ENCODE measurements around the gene KRT80.

KRT80 gene

DNA sequence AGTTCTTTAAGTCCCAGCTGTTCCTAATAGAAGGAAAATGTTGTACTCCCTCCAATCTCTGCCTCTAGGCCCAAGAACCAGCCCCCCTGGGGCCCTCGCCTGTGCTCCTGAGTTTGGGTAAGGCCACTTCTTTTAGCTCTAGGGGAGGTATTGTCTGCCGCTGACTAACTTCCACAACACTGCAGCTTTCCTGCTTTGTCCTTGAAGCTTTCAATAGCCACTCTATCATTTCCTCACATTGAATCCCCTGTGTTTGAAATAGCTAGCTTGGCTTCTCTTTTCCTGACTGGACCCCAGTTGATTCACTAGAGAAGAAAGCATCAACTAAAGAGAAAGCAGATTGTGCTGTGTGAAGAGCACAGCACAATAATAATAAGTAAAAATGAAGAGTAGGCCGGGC is 28.8 kb downstream of the KRT80 start:
- no peak for DNase-seq (ENCODE audit: low spot score)
- in situ Hi-C loops (cut with MboI; ENCODE audit: low pct_unique_long_range_greater_than_20kb, low sequenced_read_pairs, unreplicated experiment): no loop called here
- TF ChIP-seq, protein P1, sequence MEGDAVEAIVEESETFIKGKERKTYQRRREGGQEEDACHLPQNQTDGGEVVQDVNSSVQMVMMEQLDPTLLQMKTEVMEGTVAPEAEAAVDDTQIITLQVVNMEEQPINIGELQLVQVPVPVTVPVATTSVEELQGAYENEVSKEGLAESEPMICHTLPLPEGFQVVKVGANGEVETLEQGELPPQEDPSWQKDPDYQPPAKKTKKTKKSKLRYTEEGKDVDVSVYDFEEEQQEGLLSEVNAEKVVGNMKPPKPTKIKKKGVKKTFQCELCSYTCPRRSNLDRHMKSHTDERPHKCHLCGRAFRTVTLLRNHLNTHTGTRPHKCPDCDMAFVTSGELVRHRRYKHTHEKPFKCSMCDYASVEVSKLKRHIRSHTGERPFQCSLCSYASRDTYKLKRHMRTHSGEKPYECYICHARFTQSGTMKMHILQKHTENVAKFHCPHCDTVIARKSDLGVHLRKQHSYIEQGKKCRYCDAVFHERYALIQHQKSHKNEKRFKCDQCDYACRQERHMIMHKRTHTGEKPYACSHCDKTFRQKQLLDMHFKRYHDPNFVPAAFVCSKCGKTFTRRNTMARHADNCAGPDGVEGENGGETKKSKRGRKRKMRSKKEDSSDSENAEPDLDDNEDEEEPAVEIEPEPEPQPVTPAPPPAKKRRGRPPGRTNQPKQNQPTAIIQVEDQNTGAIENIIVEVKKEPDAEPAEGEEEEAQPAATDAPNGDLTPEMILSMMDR (IDR thresholded peaks at IDR 0.05; ENCODE audit: extremely low read depth, insufficient read depth, missing control alignments): no peak

DNA sequence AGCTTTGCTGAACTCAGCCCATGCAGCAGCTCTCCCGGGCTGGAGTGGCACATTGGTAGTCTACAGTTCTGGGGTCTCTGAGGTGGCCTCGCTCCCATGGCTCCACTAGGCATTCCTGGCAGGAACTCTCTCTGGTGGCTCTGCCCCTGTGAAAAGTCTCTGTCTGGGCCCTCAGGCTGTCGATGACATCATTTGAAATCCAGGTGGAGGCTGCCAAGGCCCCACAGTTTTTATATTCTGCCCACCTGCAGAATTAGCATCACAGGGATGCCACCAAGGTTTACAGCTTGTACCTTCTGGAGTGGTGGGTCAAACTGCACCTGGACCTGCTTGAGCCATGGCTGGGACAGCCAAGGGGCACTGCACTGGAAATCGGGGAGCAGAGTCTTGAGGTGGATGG is 31.6 kb downstream of the KRT80 start:
- DNase-seq (ENCODE audit: low spot score): no peak
- in situ Hi-C loops (cut with MboI; ENCODE audit: low pct_unique_long_range_greater_than_20kb, low sequenced_read_pairs, unreplicated experiment): no loop called here
- TF ChIP-seq, protein P1 (IDR thresholded peaks at IDR 0.05; ENCODE audit: extremely low read depth, insufficient read depth, missing control alignments): no peak

DNA sequence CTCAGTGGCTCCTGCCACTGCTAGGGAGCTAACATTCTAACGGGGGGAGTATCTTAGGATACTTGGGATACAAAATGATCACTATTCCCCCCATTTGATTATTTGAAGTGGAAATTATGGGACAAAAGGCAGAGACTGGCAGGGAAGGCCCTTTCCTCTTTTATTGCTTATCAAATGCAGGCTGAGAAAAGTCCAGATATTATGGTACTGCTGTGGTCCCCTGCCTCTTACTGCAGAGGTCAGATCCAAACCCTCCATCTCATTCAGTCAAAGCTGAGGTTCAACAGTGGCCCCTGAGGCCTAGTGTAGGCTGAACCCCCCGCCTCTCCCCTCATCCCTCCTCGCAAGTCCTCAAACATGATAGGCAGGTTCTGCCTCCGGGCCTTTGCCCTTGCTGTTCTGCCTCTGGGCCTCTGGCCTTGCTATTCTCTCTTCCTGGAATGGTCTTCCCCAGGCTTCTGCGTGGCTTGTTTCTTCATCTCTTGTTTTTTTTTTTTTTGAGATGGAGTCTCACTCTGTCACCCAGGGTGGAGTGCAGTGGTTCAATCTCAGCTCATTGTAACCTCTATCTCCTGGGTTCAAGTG is 34.2 kb downstream of the KRT80 start:
- in situ Hi-C loops (cut with MboI; ENCODE audit: low pct_unique_long_range_greater_than_20kb, low sequenced_read_pairs, unreplicated experiment): loop anchor here (10.0 kb wide), 1 partner anchor 727 kb away; no protein-coding TSS in a partner anchor
- TF ChIP-seq, protein P1 (IDR thresholded peaks at IDR 0.05; ENCODE audit: extremely low read depth, insufficient read depth, missing control alignments): no peak
- no peak for DNase-seq (ENCODE audit: low spot score)

DNA sequence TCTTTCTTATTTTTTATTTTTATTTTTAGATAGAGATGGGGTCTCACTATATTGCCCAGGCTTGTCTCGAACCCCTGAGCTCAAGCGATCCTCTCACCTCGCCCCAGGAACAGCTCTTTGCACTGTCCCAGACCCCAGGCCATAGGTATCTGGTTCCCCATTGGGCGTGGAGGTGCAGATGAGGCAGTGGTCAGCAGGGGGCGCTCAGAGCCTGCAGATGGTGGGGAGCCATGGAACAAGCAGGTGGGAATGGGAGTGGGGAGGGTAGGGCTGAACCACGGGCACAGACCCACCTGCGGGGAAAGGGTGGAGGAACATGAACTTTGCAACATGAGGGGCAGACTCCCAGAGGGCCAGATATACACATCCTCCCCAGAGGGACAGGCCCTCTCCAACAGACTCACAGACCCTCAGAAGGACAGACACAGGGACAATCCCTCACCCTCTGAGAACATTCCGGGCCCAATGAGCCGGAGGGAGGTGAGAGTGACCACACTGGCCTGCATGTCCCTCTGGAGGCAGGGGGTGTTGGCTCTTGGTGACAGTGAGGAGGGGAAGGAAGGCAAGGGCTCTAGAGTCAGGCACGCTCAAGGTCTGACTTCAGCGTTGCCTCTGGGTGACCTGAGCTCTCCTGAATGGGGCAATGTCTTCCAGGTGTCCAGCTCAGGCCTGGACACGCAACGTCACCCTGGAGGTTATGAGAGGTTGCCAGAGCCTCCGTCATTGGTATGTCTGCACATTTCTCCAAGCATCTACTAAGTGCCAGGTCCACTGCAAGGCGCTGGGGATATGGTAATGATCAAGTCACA is 34.9 kb downstream of the KRT80 start:
- TF ChIP-seq, protein P1 (IDR thresholded peaks at IDR 0.05; ENCODE audit: extremely low read depth, insufficient read depth, missing control alignments): peak; percentile 99
- peak; percentile 78 for DNase-seq (ENCODE audit: low spot score)
- in situ Hi-C loops (cut with MboI; ENCODE audit: low pct_unique_long_range_greater_than_20kb, low sequenced_read_pairs, unreplicated experiment): loop anchor here (10.0 kb wide), 1 partner anchor 728 kb away; no protein-coding TSS in a partner anchor

DNA sequence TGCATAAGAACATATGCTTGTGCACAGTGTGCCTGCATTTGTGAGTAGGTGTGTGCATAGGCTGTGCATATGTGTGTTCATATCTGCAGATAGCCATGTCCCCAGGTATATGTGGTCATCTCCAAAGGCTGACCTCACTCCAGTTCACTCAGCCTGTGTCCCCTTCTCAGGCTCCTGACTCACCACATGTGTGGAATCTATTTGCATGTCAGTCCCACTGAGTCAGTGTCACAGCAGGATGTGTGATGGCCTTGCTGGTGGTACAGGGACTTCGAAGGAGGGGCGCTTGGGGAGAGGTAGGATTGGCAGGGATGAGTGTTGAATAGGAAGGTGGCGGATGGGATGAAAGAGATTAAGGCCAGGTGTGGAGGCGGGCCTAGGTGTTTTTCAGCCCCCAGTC is 35.5 kb downstream of the KRT80 start:
- no peak for DNase-seq (ENCODE audit: low spot score)
- in situ Hi-C loops (cut with MboI; ENCODE audit: low pct_unique_long_range_greater_than_20kb, low sequenced_read_pairs, unreplicated experiment): loop anchor here (10.0 kb wide), 1 partner anchor 728 kb away; no protein-coding TSS in a partner anchor
- TF ChIP-seq, protein P1 (IDR thresholded peaks at IDR 0.05; ENCODE audit: extremely low read depth, insufficient read depth, missing control alignments): no peak

DNA sequence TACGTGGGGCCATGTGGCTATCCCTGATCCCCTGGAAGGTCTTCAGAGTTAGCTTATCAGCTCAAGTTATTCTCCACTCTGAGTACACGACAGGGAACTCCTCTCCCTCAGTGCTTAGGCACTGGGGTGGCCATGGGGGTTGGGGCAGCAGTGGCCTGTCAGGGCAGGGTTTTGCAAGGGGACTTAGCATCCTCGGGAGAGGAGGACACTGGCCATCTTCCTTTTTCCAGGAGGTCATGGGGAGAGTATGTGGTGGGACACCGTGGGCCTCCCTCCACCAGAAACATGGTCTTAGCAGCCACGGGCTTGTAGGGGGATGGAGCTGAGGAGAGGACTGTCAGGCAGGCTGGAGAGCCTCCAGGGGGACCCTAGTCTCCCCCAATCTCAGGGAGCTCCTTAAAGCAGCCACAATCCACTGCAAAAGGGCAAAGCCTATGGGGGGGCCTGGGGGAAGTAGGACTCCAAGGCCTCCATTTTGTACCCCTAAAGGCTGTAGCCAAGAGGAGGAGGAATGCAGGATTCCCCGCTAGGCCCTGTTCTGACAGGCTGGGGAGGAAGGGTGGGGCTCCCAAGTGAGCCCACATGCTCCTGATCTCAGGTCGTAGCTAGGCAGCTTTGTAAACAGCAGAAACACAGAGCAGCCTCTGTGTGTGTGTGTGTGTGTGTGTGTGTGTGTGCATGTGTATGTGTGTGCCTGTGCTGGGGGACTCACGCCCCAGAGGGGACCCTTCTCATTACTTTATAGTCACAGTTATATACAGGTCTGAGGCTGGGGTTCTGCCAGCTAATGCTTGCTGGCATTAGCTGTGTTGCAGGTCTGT is 36.6 kb downstream of the KRT80 start:
- in situ Hi-C loops (cut with MboI; ENCODE audit: low pct_unique_long_range_greater_than_20kb, low sequenced_read_pairs, unreplicated experiment): loop anchor here (10.0 kb wide), 1 partner anchor 730 kb away; no protein-coding TSS in a partner anchor
- TF ChIP-seq, protein P1 (IDR thresholded peaks at IDR 0.05; ENCODE audit: extremely low read depth, insufficient read depth, missing control alignments): no peak
- DNase-seq (ENCODE audit: low spot score): no peak

Measured in GM13977 (cell line).